Measurements from ENCODE around the gene ARHGDIA.

The ARHGDIA gene

GRCh38 chr17:81817758-81818147 lies 53.4 kb downstream of the ARHGDIA start:
- no peak overlapping the region for H3K4me3 ChIP-seq (ENCODE audit: low read length)
- DNase-seq (ENCODE audit: low read depth), result no peak
- TF ChIP-seq, protein P1, sequence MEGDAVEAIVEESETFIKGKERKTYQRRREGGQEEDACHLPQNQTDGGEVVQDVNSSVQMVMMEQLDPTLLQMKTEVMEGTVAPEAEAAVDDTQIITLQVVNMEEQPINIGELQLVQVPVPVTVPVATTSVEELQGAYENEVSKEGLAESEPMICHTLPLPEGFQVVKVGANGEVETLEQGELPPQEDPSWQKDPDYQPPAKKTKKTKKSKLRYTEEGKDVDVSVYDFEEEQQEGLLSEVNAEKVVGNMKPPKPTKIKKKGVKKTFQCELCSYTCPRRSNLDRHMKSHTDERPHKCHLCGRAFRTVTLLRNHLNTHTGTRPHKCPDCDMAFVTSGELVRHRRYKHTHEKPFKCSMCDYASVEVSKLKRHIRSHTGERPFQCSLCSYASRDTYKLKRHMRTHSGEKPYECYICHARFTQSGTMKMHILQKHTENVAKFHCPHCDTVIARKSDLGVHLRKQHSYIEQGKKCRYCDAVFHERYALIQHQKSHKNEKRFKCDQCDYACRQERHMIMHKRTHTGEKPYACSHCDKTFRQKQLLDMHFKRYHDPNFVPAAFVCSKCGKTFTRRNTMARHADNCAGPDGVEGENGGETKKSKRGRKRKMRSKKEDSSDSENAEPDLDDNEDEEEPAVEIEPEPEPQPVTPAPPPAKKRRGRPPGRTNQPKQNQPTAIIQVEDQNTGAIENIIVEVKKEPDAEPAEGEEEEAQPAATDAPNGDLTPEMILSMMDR (conservative IDR thresholded peaks at IDR 0.05; ENCODE audit: low read depth, low read length), result no peak

Measured in retinal pigment epithelial cell (primary cell).